Activated gamma-delta T cell treated with anti-CD3 and anti-CD28 coated beads, Interleukin-2, amount 50 U/mL, for 16 hours (primary cell): ENCODE results near the gene RNU5B-1.
A peak's percentile ranks its signal among the peaks of the same experiment; 100 is the strongest.

Source experiments
- DNase-seq: peaks from one replicate; pipeline ENCODE4 v3.0.0-alpha.2; 2020; ENCODE audit warnings: low read depth

Gene RNU5B-1

DNA sequence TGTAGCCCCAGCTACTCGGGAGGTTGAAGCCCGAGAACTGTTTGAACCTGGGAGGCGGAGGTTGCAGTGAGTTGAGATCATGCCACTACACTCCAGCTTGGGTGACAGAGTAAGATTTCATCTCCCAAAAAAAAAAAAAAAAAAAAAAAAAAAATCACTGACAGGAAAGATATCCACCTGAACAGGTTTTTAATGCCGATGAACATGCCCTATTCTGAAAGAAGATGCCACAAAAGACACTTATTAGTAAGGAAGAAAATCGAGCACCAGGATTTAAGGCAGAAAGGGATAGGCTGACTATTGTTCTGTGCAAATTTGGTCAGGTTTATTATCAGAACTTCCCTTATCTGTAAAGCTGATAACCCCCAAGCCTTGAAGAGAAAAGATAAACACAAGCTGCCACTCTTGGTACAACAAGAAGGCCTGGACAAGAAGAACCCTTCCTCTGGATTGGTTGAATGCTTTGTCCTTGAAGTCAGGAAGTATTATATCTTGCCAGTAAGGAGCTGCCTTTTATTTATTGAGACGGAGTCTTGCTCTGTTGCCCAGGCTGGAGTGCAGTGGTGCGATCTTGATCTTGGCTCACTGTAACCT is 15.1 kb upstream of the RNU5B-1 start:
- DNase-seq, result no peak

DNA sequence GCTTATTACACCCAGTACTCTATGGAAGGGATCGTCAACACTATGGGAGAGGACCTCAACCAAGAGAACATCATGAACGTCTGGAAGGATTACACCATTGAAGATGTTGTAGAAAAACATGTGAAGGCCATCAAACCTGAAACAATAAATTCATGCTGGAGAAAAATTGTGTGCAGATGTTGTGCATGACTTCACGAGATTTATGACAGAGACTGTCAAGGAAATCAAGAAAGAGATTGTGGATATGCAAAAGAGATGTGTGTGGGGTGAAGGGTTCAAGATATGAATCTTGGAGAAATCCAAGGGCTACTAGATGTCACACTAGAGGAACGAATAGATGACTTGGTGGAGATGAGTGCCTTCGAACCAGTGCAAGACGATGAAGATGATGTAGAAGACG is 14.2 kb upstream of the RNU5B-1 start:
- no peak for DNase-seq

DNA sequence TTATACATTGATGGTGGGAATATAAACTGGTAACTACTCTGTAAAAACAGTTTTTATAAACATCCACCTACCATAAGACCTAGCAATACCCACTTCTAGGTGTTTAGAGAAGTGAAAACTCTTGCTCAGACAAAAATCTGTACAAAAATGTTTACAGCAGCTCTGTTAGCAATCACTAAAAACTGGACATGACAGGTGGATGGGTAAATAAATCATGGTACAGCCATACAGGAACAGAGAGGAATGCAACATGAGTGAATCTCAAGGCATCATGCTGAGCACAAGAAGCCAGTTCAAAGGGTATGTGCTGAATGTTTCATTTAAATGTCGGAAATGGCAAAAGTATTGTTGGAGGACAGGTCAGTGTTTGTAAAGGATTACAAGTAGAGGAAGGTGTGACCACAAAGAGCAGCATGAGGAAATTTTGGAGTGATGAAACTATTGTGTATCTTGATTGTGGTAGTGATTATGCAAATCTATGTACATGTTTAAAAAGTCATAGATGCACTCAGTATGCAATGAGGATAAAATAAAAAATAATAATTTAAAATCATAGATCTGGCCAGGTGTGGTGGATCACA is 11.4 kb upstream of the RNU5B-1 start:
- no peak for DNase-seq

DNA sequence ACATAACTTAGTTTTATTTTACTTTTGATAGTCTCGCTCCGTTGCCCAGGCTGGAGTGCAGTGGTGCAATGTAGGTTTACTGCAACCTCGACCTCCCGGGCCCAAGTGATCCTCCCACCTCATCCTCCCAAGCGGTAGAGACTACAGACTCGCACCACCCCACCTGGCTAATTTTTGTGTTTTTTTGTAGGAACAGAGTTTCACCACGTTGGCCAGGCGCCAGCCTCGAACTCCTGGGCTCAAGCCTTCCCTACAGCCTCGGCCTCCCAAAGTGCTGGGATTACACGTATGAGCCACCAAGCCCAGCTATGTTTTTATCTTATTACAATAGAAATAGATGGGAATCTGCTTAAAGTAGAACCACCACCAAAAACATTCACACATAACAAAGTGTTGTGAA is 5.7 kb upstream of the RNU5B-1 start:
- no peak for DNase-seq

DNA sequence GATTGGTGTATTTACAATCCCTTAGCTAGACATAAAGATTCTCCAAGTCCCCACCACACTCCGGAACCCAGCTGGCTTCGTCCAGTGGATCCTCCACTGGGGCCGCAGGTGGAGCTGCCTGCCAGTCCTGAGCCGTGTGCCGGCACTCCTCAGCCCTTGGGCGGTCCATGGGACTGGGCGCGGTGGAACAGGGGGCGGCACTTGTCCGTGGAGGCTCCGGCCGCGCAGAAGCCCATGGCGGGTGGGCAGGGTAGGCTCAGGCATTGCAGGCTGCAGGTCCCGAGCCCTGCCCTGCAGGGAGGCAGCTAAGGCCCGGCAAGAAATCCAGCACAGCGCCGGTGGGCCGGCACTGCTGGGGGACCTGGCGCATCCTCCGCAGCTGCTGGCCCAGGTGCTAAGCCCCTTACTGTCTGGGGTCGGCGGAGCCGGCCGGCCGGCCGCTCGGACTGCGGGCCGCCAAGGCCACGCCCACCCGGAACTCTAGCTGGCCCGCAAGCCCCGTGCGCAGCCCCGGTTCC is 3.5 kb upstream of the RNU5B-1 start:
- DNase-seq, result no peak

DNA sequence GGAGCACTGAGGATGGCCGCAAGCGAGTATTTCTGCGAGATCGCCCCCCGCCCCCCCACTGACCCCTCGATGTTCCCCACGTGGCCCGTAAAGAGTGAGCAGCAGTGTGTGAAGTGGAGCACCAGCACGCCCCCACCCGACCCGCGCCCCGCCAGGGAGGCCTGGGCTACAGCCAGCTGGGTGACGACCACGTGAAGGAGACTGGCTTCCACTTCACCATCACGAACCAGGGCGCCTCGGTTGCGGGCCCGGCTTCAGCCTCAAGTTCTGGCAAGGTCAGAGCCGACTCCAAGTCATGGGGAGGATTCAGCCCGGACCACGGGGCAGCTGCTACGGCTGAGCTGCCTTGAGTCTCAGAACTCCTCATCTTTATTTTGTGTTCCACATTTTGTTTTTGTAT is 2.4 kb upstream of the RNU5B-1 start:
- DNase-seq, result no peak

DNA sequence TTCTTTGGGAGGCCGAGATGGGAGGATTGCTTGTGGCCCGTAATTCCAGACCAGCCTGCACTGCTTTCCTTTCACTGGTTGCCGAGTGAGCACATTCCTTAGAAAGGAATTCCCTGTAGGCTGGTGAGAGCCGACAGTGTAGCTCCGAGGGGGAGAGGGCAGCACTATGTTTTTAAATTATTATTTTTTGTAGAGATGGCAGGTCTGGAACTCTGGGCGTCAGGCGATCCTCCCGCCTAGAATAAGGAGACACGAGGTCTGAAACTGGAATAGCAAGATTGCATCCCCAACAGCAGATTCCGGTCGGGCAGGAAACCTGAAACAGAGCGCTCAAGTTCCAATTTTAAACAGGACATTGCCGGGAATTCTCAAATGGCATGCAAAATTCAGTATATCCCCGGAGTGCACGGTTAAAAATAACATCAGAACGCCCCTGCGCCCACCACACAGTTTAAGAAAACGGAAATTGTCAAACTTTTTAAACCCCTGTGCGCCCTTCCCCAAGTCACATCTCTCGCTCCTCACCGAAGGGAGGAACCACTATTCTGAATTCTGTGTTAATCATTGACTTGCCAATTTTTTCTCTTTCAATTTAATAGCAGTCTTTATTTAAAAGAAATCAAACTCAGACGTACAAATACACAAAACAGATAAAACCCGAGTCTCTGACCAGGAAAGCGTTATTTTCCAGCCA is 643 bp upstream of the RNU5B-1 start:
- DNase-seq, result no peak

DNA sequence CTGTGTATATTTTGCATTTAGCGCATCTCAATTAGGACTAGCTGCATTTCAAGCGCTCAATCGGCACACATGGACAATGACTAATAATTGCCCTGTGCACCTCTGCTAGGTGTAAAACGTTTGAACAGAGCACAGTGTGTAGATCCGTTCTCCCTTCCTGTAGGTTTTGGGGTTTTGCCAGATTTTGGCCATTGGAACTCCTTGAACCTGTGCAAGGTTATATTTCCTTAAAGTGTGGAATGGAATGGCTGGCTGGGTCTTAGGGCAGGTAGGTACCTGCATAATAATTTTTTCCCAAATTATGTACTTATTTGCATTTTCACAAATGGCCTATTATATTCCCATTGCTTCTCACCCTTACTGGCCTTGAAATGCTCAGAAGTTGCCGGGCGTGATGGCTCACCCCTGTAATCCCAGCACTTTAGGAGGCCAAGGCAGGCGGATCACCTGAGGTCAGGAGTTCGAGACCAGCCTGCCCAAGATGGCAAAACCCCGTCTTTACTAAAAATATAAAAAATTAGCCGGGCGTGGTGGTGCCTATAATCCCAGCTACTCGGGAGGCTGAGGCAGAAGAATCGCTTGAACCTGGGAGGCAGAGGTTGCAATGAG is 777 bp downstream of the RNU5B-1 start:
- no peak for DNase-seq

DNA sequence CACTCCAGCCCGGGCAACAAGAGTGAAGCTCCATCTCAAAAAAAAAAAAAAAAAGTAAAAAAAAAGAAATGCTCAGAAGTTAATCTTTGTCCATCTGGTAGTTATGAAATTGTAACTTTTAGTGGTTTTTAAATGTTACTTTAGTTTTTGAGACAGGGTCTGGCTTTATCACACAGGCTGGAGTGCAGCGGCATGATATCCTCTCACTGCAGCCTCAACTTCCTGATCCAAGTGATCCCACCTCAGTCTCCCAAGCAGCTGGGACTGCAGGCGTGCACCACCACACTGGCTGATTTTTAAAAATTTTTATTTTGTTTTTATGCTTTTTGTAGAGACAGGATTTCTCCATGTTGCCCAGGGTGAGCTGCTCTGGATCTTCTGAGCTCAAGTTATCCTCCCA is 1.3 kb downstream of the RNU5B-1 start:
- no peak for DNase-seq

DNA sequence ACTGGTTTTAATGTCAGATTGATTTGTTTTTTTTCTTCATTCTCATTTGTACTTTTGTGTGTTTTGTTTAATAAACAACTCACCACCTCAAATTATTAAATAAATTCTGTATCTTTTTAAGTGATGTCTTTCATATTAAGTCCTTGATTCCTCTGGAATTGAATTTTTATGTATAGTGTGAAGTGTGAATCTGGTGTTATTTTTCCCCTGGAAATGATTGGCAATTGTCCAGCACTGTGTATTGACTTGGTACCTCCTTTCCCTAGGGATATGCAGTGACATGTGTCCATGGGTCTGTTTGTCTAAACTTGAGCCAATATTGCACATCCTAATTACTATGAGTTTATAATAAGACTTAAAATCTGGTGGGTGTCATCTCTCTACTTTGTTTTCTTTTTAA is 2.1 kb downstream of the RNU5B-1 start:
- DNase-seq, result no peak

DNA sequence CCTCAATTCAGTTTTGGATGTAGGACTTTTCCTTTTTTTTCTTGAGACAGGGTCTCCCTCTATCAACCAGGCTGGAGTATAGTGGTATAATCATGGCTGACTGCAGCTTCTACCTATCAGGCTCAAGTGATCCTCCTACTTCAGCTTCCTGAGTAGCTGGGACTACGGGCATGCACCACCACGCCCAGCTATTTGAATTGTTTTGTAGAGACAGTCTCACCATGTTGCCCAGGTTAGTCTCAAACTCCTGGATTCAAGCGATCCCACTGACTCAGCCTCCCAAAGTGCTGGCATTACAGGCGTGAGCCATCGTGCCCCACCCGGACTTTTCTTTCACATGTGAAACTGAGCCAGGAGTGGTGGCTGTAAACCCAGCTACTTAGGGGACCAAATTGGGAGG is 3.5 kb downstream of the RNU5B-1 start:
- no peak for DNase-seq

DNA sequence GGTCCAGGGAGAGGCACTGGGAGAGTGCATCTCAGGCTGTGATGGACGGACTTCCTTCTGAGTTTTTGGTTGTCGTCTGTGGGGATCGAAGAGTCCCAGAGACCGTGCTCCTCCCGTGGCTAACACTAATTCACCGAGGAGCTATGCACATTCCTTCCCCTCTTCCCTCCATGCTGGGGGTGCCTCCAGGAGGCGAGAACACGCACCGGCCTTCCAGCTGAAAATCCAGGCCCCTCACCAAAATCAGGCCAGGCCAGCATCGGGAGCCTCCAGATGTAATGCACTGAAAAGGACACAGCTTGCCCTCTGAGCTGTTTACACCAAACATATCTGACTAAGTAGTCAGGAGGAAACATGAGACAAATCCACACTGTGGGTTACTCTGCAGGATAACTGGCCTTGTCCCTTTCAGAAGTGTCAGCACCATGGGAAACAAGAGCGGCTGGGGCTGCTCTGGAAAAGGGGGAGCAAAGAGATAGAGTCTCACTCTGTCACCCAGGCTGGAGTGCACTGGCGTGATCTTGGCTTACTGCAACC is 5.5 kb downstream of the RNU5B-1 start:
- no peak for DNase-seq

DNA sequence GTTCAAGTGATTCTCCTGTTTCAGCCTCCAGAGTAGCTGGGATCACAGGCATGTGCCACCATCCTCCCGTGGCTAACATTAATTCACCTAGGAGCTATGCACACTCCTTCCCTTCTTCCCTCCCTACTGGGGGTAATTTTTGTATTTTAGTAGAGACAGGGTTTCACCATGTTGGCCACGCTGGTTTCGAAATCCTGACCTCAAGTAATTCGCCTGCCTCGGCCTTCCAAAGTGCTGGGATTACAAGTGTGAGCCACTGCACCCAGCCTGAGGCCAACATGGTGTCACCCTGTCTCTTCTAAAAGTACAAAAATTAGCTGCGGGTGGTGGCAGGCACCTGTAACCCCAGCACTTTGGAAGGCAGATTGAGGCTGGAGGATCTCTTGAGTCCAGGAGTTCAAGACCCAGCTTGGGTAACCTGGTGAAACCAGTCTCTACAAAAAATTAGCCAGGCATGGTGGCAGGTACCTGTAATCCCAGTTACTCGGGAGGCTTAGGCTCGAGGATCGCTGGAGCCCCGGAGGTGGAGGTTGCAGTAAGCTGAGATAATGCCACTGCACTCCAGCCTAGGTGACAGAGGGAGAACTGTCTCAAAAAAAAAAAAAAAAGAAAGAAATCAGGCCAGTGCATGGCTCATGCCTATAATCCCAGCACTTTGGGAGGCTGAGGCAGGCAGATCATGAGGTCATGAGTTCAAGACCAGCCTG is 6.1 kb downstream of the RNU5B-1 start:
- no peak for DNase-seq

DNA sequence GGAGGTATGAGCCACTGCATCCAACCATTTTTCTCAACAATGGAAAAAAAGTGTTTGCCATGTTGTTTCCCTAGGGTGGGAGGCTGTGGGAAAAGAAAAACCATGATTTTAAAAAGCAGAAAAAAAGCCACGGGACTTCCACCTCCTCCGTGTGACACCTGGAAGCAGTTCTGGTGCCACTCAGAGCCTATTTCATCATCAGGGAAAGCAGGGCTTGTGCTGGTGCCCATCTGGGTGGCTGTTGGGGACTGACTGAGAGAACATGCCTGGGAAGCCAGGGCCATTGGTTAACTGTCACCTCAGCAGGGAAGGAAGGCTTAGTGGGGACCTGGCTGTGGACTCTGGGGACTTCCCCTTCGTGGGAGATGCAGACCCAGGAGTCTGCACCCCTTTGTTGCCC is 7.3 kb downstream of the RNU5B-1 start:
- no peak for DNase-seq

DNA sequence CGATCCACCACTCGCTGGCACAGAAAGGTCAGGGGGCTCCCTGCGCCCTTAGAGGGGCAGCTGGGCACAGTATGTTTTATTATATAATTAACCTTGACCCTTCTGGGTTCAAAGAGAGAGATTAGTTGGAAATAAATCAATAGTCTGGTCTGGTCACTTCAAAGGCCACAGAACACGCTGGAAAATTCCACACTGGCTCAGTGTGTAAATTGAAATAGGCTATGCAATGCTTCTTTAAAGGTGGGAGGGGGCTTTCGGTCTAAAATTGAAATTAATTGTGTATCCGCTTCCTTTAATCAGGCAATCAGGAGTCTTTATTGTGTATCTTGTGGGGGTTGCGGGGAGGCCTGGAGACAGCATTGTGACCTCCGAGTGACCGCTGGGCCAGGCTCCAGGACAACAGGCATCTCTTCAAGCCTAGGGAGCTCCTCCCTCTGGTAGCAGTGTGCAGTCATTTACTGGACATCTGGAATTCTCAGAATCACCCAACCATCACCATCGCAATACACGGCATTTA is 8.0 kb downstream of the RNU5B-1 start:
- DNase-seq, result no peak

DNA sequence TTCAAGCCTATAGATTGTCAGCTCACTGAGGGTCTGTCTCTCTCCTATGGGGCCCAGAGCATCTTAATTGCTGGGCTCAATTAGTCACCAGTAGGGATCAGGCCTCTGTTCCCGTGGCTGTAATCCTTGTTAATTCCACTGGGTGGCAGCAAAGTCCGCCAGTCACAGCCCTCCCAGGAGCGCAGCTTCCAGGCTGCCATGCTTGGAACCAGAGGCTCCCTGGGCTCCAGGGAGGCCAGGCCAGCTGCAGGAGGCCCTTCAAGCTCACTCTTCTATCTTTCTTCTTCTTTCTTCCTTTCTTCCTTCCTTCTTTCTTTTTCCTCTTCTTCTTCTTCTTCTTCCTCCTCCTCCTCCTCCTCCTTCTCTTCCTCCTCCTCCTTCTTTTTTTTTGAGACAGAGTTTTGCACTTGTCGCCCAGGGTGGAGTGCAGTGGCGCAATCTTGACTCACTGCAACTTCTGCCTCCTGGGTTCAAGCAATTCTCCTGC is 14.4 kb downstream of the RNU5B-1 start:
- peak; percentile 64 for DNase-seq

DNA sequence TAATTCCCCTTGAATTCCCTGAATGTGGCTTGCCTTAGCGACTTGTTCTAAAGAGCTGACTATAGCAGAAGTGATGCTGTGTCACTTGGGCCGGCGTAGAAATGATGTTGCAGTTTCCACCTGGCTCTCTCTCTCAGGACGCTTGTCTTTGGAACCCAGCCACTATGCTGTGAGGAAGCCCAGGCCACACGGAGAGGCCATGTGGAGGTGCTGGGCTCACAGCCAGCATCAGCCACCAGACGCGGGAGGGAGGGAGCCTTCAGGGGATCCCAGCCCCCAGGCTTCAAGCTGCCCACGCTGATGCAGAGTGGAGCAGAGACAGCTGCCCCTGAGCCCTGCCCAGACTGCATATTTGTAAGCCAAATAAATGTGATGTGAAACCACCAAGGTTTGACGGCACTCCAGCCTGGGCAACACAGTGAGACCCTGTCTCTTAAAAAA is 18.6 kb downstream of the RNU5B-1 start:
- no peak for DNase-seq

DNA sequence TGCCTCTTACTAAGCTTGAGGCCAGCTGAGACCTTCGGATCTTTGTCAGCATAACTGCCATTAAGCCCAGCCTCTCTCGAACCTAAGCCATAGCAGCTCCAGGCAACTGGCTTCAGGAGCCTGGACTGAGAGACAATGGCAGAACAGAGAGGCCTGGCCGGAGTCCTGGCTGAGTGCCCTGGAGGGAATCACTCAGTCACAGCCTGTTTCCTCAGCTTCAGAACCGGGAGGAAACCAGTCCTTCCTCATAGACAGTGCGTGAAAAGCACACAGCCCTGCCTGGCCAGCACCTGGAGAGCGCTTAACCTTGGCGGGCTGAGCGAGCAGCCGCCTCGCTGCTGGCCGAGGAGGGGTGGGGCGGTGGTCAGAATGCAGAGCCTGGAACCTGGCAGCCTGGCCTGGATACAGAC is 21.6 kb downstream of the RNU5B-1 start:
- DNase-seq, result no peak

DNA sequence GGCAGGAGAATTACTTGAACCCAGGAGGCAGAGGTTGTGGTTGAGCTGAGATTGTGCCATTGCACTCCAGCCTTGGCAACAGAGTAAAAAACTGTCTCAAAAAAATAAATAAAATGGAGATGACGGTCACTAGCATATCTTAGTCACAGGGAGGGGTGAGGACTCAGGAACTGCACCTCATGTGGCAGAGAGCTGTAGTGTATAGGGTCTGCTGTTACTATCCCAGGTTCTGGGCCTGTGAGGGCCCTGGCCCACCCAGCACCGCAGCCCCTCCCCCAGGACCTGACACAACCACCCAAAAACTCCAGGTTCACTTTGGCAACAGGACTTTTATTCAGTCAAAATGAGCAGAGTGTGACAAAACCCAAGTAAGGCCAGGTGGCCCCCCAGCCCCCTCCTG is 22.3 kb downstream of the RNU5B-1 start:
- DNase-seq, result no peak

DNA sequence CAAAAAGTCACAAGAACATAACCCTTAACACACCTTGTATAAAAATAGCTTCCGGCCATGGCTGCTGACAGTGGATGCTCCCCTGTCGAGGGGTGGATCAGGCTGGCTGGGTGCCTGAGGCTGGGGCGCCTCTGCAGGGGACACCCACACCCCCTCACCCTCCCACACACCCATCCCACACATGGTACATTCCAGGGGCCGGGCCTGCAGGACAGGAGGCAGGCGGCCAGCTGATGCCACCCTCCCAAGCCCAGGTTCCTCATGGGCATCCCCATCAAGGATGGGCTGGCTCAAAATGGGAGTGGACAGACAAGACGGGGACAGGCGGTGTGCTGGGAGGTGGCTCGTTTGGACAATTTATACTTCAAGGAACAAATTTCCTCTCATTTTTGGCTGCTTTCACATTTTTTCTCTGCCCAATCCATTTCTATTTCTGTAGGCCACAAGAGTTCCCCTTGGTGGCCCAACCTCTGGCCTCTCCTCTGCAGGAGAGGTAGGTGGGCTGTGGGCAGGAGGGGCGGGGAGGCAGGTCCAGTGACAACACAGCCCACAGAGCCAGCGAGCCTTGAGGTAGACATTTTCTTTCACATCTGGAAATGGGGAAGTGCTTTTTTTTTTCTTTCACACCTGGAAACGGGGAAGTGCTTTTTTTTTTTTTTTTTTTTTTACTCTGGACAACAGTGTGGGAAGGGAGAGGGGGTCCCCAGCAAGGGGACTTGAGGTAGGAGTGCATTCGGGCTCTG is 23.3 kb downstream of the RNU5B-1 start:
- no peak for DNase-seq
